Measurements from ENCODE around the gene ARHGAP33. TPM values are rescaled to one million over a fixed set of nuclear protein-coding genes. Genes with fewer than 3 reads are reported as not detected.

The ARHGAP33 gene
- polyA plus RNA-seq, 1 of the 3 experiments (the other 2 are of a cell fraction), result 7.8 TPM

GRCh38 chr19:35779033-35779432, 3.7 kb downstream of the ARHGAP33 start:
- 86% methylated on average over 8 of the region's 8 CpGs for WGBS (ENCODE audit: low lambda C conversion rate)

GRCh38 chr19:35780058-35780457, 4.7 kb downstream of the ARHGAP33 start:
- no peaks in the 10 kb centered on the region for H4K20me1 ChIP-seq (ENCODE audit: insufficient read depth)
- H3K9ac ChIP-seq, result no peak overlapping the region
- no peak overlapping the region for H3K4me3 ChIP-seq (ENCODE audit: low read depth in 2 of 2, low read length in 1 of 2)
- H3K9me2 ChIP-seq, result no peaks in the 10 kb centered on the region
- no peak overlapping the region for H3K27ac ChIP-seq (ENCODE audit: low read depth in 2 of 2, low read length in 1 of 2)
- H2AFZ ChIP-seq (ENCODE audit: low read depth), result no peak overlapping the region
- no peaks in the 10 kb centered on the region for H3F3A ChIP-seq (replicated peaks; ENCODE audit: insufficient read depth)
- 97% methylated on average over 14 of the region's 16 CpGs for WGBS (ENCODE audit: low lambda C conversion rate)
- H3K36me3 ChIP-seq (replicated peaks in 1 of 2; ENCODE audit: control insufficient read depth in 1 of 2, insufficient read depth in 2 of 2, low read length in 1 of 2), result peaks cover 0 to 6% of the 10 kb centered on the region in 2 experiments
- TF ChIP-seq PBX3 (IDR thresholded peaks at IDR 0.05), result no peak
- TF ChIP-seq TCF12 (IDR thresholded peaks at IDR 0.05), result no peak
- no peak for TF ChIP-seq RCOR1 (IDR thresholded peaks at IDR 0.05; ENCODE audit: low read length)
- no peak for TF ChIP-seq TAF1 (IDR thresholded peaks at IDR 0.05; ENCODE audit: borderline replicate concordance, low read depth, low read length)
- TF ChIP-seq USF1 (IDR thresholded peaks at IDR 0.05; ENCODE audit: borderline replicate concordance, low read depth), result no peak
- no peak for TF ChIP-seq SIN3A (IDR thresholded peaks at IDR 0.05; ENCODE audit: borderline replicate concordance, low read depth, low read length)
- TF ChIP-seq GABPA (IDR thresholded peaks at IDR 0.05; ENCODE audit: low read depth), result no peak
- no peak for TF ChIP-seq IRF3 (IDR thresholded peaks at IDR 0.05; ENCODE audit: low read depth, low read length)
- TF ChIP-seq EP300 (IDR thresholded peaks at IDR 0.05; ENCODE audit: borderline replicate concordance in 1 of 2, low read depth in 1 of 2, low read length in 1 of 2), result no peak
- peaks cover 0 to 9% of the 10 kb centered on the region in 2 experiments; a peak in 2 of 4 replicates for H3K4me1 ChIP-seq (ENCODE audit: control insufficient read depth in 1 of 2, insufficient read depth in 2 of 2, low read depth in 1 of 2, low read length in 1 of 2)
- ChIA-PET CTCF (interaction anchor here (0.6 kb wide), 1 partner anchor 11 kb away, joined by 4 read pairs; no protein-coding TSS in a partner anchor), POLR2A (no interaction called here)
- H3K9me3 ChIP-seq, result no peaks in the 10 kb centered on the region
- H3K27me3 ChIP-seq (ENCODE audit: insufficient read depth), result no peaks in the 10 kb centered on the region
- H3K79me2 ChIP-seq (ENCODE audit: insufficient read depth), result peaks cover 13% of the 10 kb centered on the region; the same call in 1 of the 2 replicates
- H3K4me2 ChIP-seq, result no peak overlapping the region
- no peak for DNase-seq

More at GRCh38 chr19:35779033-35779432, 3.7 kb downstream of the ARHGAP33 start:
- Histone ChIP-seq H3K4me2 (no peak overlapping the region), H3K36me3 (replicated peaks in 1 of 2; ENCODE audit: control insufficient read depth in 1 of 2, insufficient read depth in 2 of 2, low read length in 1 of 2) (peaks cover 0 to 6% of the 10 kb centered on the region in 2 experiments), H3K79me2 (ENCODE audit: insufficient read depth) (peaks cover 13% of the 10 kb centered on the region; the same call in 1 of the 2 replicates), H3K27me3 (ENCODE audit: insufficient read depth) (no peaks in the 10 kb centered on the region), H4K20me1 (ENCODE audit: insufficient read depth) (no peaks in the 10 kb centered on the region), H2AFZ (ENCODE audit: low read depth) (no peak overlapping the region), H3K4me1 (ENCODE audit: control insufficient read depth in 1 of 2, insufficient read depth in 2 of 2, low read depth in 1 of 2, low read length in 1 of 2) (peaks cover 0 to 12% of the 10 kb centered on the region in 2 experiments; a peak in 2 of 4 replicates), H3K4me3 (ENCODE audit: low read depth in 2 of 2, low read length in 1 of 2) (no peak overlapping the region), H3K9me2 (no peaks in the 10 kb centered on the region), H3K9ac (no peak overlapping the region), H3F3A (replicated peaks; ENCODE audit: insufficient read depth) (peaks cover 4% of the 10 kb centered on the region), H3K27ac (ENCODE audit: low read depth in 2 of 2, low read length in 1 of 2) (no peak overlapping the region), H3K9me3 (no peaks in the 10 kb centered on the region)
- CTCF ChIA-PET, result no interaction called here
- POLR2A ChIA-PET, result no interaction called here
- no peak for DNase-seq
- TF ChIP-seq NRF1 (IDR thresholded peaks at IDR 0.05; ENCODE audit: low read depth, low read length) (no peak), FOXM1 (IDR thresholded peaks at IDR 0.05; ENCODE audit: low read depth) (no peak), RAD21 (IDR thresholded peaks at IDR 0.05; ENCODE audit: low read length) (no peak), EZH2phosphoT487 (IDR thresholded peaks at IDR 0.05; ENCODE audit: borderline replicate concordance, low read depth) (no peak), TAF1 (IDR thresholded peaks at IDR 0.05; ENCODE audit: borderline replicate concordance, low read depth, low read length) (no peak), CHD2 (IDR thresholded peaks at IDR 0.05; ENCODE audit: low read length, partially characterized antibody) (no peak), RCOR1 (IDR thresholded peaks at IDR 0.05; ENCODE audit: low read length) (no peak), TCF12 (IDR thresholded peaks at IDR 0.05) (no peak), YY1 (IDR thresholded peaks at IDR 0.05; ENCODE audit: low read depth) (no peak), USF1 (IDR thresholded peaks at IDR 0.05; ENCODE audit: borderline replicate concordance, low read depth) (no peak)
